HG03175 (cell line): ENCODE data around the gene PIEZO1.
A peak's percentile ranks its signal among the peaks of the same experiment; 100 is the strongest.

Source experiments
- ATAC-seq: cut with Tn5 transposase; IDR thresholded peaks from one replicate; pipeline ENCODE4 v1.9.1; 2021; ENCODE audit warnings: mild to moderate bottlenecking, moderate library complexity; ENCODE audit not compliant: unreplicated experiment

PIEZO1 gene

GRCh38 chr16:88738151-88739084, 46.6 kb downstream of the PIEZO1 start:
- no peak for ATAC-seq

- ATAC-seq = peak; percentile 56
Observed at GRCh38 chr16:88737298-88738150, 47.5 kb downstream of the PIEZO1 start.

GRCh38 chr16:88736496-88736895, 48.5 kb downstream of the PIEZO1 start:
- no peak for ATAC-seq

- no peak for ATAC-seq
Observed at GRCh38 chr16:88736088-88736487, 48.9 kb downstream of the PIEZO1 start.

GRCh38 chr16:88735616-88736015, 49.4 kb downstream of the PIEZO1 start:
- ATAC-seq = no peak

- ATAC-seq = no peak
Observed at GRCh38 chr16:88735121-88735520, 49.9 kb downstream of the PIEZO1 start.

- no peak for ATAC-seq
Observed at GRCh38 chr16:88734361-88734728, 50.7 kb downstream of the PIEZO1 start.

- no peak for ATAC-seq
Observed at GRCh38 chr16:88733630-88734360, 51.2 kb downstream of the PIEZO1 start.

- no peak for ATAC-seq
Observed at GRCh38 chr16:88732961-88733294, 52.1 kb downstream of the PIEZO1 start.

- ATAC-seq = no peak
Observed at GRCh38 chr16:88732172-88732960, 52.7 kb downstream of the PIEZO1 start.

GRCh38 chr16:88731699-88732098, 53.3 kb downstream of the PIEZO1 start:
- ATAC-seq = no peak

GRCh38 chr16:88730632-88731607, 54.1 kb downstream of the PIEZO1 start:
- ATAC-seq = no peak

- ATAC-seq = no peak
Observed at GRCh38 chr16:88727871-88728270, 57.1 kb downstream of the PIEZO1 start.

- no peak for ATAC-seq
Observed at GRCh38 chr16:88726981-88727380, 58.0 kb downstream of the PIEZO1 start.

GRCh38 chr16:88726408-88726749, 58.6 kb downstream of the PIEZO1 start:
- ATAC-seq = no peak

- ATAC-seq = no peak
Observed at GRCh38 chr16:88725609-88726407, 59.2 kb downstream of the PIEZO1 start.

- ATAC-seq = no peak
Observed at GRCh38 chr16:88724855-88725555, 60.0 kb downstream of the PIEZO1 start.

- no peak for ATAC-seq
Observed at GRCh38 chr16:88723911-88724310, 61.1 kb downstream of the PIEZO1 start.
